HG02763 (cell line): ENCODE measurements around the gene CFAP47.
"Not testable (repeated sequence)": the region's sequence is repeated elsewhere in the genome, so short reads cannot be mapped to it uniquely, and the experiment has no call there.

Source experiments
- ATAC-seq: cut with Tn5 transposase; IDR thresholded peaks from one replicate; pipeline ENCODE4 v1.9.1; 2021; ENCODE audit warnings: mild to moderate bottlenecking, moderate library complexity; ENCODE audit not compliant: unreplicated experiment

Gene CFAP47, protein sequence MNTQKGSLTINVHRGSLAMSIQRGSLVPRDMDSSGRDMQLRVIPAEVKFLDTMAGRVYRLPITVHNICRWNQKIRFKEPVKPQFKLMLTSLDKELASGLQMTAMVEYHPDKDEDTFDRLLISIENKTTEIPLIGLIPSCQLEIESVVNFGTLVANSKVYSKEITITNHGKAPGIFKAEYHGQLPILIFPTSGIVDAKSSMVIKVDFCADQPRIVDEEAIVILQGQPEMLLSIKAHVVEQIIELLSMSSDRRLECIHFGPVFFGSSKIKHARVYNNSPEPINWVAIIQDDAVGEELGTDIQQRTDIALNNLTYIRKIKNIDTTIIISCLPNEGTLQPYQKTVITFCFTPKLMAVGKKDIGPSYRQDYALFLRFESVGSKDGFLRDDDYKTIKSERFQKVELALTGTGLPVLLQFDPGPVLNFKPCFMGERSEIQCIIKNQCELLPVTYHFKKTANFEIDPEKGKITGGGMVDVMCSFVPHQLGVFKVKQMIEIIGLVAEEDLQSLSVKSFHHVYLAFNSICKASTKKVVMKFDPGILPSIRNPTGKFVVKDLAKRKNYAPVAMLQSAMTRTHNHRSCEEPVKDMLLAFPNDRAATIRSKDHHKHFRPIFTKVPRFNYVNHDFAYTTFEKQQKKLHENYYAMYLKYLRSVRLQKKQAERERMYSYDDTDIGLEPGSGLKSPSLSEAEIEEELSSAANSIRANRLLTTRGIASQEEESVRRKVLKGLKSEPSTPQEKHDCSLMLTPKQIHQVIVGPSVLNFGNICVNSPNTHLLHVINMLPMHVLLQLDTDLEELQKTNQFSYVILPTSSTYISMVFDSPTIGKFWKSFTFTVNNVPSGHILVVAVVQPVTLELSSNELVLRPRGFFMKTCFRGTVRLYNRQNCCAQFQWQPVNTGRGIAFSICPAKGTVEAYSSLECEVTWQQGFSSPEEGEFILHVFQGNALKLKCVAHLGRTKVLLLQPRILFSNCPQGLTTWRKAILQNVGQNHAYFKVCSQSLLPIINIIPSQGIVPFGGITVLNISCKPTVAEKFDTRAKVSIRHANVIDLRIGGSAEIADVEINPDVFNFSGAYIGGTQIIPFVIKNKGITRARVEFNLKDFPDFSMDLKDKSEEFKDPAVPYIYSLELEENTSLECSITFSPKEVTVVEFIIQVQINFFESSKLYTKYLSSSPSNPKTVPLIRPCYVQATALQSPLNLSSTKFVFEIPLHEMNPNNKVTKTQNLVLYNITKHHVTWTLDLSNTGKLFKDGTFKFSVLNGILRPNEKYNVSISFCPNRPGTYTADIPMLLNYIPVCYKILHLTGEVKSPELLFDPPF (N-terminal part only)

DNA sequence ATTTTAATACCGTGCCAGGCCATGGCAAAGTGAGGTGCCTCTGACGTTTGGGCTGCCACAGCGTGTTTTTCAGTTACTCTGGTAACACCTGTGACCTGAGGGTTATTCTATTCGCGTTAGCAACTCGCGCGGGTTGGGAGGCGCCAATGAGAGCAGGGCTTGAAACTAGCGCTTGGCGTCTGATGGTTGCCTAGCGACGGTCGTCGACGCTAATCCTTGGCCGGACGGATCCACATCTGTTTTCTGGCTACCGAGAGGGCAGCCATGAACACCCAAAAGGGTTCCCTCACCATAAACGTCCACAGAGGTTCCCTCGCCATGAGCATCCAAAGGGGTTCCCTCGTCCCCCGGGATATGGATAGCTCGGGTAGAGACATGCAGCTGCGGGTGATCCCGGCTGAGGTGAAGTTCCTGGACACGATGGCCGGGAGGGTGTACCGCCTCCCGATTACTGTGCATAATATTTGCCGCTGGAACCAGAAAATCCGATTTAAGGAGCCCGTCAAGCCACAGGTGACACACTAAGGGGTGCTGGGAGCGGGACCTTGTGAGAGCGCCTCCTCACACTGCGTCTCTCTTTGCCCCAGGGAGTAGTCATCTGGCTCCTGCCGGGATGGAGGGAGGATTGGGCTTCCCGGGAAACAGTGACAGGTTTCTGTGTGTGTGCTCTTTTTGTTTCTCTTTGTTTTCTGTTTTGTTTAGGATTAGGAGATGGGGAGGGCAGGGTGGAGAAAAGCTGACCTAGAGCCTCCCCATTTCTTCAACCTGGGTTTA lies at the start of gene CFAP47:
TSS of gene CFAP47 (plus strand) at position 199 of the 774 bp plus-strand sequence. CDS start at position 265, 66 bp downstream.
- ATAC-seq = no peak

DNA sequence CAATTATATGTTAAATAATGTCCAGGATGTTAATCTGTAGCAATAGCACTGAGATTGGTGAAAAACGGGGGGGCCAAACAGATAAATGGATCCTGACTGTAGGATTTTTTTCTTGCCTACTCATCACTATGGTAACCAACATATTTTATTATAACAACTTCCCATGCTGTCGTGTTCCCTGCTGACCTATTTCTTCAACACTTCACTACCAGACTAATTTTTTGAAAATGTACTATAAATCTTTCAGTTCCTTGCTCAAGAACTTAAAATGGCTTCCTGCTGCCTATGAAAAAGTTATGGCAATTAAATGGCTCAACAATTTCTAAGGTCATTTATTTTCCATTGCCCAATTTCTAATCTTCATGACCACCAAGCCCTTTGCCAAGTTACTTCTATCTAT lies 38.9 kb upstream of the CFAP47 start:
- no peak for ATAC-seq

DNA sequence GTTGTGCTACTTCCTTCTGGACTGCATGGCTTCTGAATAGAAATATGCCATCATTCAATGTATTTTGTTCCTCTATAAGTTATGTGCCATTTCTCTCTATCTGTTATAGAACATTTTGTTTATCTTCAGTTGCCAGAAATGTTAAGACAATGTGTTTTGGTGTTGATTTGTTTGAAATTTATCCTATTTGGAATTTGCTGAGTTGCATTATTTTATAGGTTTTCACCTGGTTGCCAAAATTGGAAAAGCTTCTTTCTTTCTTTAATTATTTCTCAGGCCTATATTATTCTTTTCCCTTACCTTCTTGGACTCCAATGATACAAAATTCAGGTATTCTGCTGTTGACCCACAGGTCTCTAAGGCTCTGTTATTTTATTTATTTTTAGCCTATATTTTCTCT lies 33.4 kb upstream of the CFAP47 start:
- ATAC-seq = no peak

DNA sequence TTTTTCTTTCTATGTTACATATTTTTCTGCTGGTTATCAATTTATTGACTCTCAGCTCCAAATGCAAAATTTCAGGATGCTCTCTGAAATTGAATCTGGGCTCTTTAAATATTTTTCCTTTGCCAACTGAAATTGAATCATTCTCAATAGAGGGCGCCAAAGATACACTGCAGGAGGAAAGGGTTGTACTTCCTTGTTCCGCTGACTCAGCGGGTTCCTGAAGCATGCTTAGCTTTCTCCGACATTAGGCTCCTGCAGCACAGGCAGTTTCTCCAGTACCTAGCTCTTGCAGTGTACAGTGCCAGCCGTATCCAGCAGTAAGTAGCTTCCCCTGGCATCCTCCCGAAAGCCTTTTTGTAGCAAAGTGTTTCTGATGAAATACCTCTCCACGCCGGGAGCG lies 28.8 kb upstream of the CFAP47 start:
- no peak for ATAC-seq

DNA sequence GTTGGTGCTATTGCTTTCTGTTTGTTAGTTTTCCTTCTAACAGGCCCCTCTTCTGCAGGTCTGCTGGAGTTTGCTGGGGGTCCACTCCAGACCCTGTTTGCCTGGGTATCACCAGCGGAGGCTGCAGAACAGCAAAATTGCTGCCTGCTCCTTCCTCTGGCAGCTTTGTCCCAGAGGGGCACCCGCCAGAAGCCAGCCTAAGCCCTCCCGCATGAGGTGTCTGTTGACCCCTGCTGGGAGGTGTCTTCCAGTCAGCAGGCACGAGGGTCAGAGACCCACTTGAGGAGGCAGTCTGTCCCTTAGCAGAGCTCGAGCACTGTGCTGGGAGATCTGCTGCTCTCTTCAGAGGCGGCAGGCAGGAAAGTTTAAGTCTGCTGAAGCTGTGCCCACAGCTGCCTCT lies 67.3 kb downstream of the CFAP47 start:
- ATAC-seq = not testable (repeated sequence)

DNA sequence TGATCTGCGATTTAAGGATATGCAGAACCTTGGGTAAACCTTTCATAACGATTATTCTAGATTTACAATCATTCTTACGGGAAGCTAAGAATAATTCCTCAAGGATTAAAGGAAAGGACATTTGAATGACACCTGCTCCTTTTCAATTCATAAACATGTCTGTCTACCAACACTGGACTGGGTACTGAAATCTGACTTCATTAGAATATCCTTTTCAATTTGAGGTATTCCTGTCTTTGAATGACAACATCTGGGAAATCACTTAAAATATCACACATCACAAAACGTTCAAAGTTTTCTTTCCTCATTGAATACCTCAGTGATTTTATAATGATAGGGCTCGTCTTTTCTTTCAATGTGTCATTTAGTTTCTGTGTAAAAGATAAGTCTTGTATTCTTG lies 87.7 kb downstream of the CFAP47 start:
- no peak for ATAC-seq

DNA sequence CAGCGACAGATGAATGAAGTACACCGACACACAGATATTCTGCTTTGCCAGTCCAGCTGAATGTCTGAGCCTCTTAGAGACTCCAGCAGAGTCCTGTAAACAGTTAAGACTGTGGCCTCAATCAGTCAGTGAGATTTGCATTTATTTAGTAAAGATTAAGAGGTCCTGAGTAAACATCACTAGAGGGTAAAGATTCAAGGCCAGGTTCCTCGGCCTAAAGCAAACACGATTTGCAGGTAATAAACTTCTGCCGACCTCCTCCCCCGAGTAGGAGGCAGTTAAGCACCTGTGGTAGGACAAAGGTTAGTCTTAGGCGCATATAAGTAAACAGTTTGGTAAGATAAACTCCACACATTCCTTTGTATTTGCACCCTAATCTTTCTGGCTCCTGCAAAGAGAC lies 99.6 kb downstream of the CFAP47 start:
- ATAC-seq = no peak

DNA sequence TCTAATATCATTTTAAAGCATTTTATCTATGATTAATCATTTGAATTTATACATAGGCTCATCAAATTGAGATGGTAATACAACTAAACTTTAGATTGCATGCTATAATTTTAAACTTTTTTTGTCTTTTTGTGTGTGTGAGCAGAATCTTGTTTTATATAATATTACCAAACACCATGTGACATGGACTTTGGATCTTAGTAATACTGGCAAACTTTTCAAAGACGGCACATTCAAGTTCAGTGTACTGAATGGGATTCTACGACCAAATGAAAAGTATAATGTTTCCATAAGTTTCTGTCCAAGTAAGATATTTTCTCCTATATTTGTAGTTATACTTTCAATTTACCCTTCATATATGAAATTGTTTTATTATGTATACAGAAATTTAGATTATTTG lies 116.0 kb downstream of the CFAP47 start:
- no peak for ATAC-seq

DNA sequence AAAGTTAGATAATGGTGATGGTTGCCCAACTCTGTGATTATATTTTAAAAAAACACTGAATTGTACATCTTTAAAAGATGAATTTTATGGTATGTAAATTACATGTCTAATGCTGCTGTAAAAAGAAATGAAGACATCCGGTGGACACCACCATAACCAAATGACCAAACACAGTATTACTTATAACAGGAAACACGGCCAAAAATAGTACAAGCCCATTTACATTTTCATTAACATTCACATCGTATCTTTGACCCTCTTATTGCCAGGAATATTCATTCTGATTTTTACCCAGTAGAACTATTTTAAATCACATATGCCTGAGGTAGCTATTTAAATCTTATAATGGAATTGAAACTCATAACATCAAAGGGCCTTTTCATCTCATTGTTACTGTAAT lies 143.2 kb downstream of the CFAP47 start:
- ATAC-seq = no peak

DNA sequence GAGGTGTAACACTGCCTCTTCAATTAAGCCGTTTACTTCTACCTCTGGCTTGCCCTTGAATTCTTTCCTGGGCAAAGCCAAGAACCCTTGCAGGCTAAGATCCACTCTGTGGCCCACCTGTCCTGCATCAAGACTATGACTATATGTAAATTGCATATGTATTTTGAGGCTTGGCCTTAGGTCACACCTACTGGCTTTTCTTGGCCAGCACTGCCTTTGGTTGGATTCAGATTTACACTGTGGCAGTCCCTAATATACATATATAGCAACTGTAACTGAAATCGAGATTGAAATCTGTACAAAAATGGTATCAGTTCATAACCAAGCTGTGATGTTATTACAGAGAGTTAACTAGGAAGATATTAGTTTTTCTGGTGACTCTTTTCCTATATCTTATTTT lies 151.5 kb downstream of the CFAP47 start:
- no peak for ATAC-seq

DNA sequence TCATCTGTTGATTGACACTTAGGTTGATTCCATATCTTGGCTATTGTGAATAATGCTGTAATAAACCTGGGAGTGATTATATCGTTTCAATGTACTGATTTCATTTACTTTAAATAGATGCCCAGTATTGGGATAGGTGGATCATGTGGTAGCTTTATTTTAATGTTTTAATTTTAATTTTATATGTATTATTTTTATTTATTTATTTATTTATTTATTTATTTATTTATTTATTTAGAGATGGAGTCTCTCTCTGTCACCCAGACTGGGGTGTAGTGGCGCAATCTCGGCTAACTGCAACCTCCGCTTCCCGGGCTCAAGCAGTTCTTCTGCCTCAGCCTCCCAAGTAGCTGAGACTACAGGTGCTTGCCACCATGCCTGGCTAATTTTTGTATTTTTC lies 155.5 kb downstream of the CFAP47 start:
- not testable (repeated sequence) for ATAC-seq

DNA sequence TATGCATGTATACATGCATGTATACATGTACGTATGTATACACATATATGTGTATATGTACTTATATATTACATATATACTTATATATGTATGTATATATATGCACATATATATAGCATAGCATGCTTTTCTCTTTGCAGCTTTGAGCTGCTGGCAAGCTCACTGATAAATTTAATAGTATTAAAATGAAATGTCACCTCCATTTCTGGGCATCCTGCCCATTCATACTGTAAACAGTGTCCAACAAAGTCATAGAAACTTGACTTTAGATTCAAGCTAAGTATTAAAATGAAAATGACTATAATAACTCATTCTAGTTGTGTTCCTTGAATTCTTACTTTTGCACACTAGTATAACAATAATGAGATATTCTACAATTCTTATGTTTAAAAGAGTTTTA lies 163.7 kb downstream of the CFAP47 start:
- ATAC-seq = no peak

DNA sequence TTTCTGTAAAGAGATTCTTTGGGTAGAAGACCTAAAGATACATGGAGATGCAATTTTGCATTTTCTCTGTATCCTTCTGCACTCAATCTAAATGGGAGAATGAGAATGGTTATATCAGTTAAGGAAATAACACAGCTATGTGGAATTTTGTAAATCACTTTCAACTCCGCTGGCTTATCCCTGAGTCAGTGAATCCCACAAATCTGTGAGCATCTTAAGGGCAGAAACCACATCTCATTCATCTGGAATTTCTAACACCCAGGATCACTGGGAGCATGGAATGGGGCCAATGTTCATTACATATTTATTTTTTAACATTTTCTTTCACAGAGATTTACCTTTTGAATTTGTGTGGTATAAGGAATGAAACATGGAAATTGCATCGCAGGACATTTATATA lies 167.8 kb downstream of the CFAP47 start:
- ATAC-seq = no peak

DNA sequence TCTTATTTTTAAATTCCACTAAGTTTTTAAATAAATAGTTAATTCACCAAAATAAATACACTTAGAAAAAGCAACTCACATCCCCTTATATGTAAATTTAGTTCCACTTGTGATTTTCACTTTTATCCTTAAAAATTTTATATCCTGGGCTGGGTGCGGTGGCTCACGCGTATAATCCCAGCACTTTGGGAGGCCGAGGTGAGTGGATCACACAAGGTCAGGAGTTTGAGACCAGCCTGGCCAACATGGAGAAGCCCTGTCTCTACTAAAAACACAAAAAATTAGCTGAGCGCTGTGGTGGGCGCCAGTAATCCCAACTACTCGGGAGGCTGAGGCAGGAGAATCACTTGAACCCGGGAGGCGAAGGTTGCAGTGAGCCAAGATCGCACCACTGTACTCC lies 169.4 kb downstream of the CFAP47 start:
- ATAC-seq = not testable (repeated sequence)

DNA sequence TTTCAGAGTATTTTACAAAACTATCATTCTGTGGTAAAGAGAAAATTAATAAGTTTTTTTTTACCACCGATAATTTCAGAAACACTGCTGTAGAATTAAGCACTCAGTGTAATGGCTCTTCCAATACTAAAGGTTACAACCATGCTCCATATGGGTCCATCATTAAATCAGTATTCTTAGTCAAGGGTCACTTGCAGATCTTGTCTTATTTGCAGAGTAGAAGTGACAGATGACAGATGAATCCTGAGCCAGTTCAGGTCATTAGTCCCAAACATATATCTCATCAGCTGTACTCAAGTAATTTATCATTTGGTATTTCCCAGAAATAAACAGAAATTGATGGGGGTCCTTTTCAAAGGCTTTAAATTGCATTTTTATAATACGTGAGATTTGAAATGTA lies 182.9 kb downstream of the CFAP47 start:
- ATAC-seq = no peak

DNA sequence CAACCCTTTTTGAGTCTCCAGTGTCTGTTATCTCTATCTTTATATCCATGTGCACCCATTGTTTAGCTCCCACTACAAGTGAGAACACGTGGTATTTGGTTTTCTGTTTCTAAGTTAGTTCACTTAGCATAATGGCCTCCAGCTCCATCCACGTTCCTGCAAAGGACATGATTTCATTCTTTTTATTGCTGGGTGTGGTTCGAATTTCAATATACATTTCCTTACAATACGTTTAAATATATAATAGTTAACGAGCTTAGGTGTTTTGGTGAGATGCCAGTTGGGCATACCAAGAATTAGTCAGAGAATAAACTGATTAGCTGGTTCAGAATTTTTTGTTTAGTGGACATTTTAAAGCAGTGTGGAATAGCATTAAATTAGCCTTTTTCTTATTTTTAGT lies 196.7 kb downstream of the CFAP47 start:
- no peak for ATAC-seq

DNA sequence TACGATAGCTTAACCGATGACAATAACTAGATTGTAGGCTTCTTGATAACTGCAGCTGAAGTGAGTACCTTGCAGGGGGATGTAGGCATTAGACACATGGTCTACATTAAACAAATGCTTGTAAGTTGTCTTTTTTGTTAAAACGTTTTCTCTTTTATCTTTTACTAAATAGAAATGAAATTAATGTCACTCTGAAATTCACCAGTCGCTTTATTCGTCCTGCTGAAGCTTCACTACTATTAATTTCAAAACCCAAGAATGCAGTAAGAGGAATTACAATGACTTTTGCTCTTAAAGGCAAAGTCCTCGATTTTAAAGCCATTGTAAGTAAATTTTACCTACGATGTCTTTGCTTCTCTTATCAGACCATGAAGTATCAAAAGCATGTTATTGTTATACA lies 239.7 kb downstream of the CFAP47 start:
- no peak for ATAC-seq

DNA sequence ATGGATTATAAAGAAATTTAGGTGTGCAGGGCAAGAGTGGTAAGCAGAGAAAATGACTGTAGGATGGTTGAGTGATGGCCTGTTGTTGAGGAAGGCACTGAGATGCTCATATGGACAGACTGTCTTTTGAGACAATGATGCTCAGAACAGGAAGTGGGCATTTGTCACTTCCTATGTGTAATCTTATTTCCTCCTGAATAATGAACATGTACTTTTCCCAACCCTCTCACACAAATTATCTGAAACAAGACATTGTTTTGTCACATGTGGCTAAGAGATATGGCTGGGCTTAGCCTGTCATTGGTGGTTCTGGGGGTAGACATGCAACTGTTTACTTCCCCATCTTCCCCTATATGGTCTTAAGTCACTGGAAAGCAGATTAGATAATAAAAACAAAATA lies 240.5 kb downstream of the CFAP47 start:
- no peak for ATAC-seq

DNA sequence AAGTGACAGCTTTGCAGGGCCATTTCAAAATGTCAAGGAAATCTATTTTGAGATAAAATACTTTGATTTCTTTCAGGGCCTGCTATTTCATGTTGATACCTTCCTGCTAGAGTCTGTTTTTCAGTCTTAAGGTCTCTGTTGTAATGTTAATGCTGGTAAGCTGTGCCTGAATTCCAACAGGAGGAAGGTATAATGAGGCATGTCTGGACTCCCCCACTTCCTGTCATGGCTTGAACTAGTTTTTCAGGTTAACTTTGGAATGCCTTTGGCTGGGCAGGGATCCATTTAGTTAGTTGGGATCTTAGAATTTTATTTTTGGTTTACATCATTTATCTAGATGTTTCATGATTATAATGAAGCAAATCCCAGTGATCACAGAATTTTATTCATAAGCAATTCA lies 279.0 kb downstream of the CFAP47 start:
- no peak for ATAC-seq

DNA sequence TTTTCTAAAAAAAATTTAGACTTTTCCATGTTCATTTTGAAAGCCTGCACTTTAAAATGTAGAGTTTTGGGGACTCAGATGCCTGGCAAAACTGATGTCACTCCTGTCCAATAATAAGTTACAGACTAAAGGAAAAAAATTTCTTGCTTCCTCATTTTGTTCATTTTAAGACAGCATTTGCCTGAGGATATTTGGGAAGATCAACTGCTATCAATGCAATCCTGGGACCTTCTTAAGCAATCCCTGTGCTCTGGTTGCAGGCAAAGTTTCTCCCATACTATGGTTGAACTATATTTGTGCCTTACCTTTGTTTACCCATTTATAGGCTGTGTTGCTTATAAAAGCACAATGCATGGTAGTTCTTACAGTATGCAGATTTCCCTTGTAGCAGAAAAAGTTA lies 280.4 kb downstream of the CFAP47 start:
- ATAC-seq = no peak
